Left lung (tissue), 10 donors: ENCODE measurements around the gene CCK. TPM values are rescaled to one million over a fixed set of nuclear protein-coding genes. Genes with fewer than 3 reads are reported as not detected.

Experiments used
- ATAC-seq: fragments of 200-7000 bp; cut with Tn5 transposase; one replicate; pipeline ENCODE4 v1.9.1; 2020; ENCODE audit warnings: moderate library complexity
- DNase-seq, 4 donors: peaks; one replicate each; pipeline ENCODE4 v3.0.0-alpha.2; 2013 to 2020
- H3K27ac ChIP-seq, 2 donors: fragments of 200-600 bp; sonication (generic) in 1 of 2; one replicate each; pipeline versions ENCODE4 v1.5.0 to v1.8.0; 2020 to 2021
- H3K27me3 ChIP-seq, 2 donors: fragments of 200-600 bp; sonication (generic) in 1 of 2; one replicate each; pipeline versions ENCODE4 v1.5.0 to v1.8.0; 2020 to 2021
- H3K36me3 ChIP-seq, 2 donors: fragments of 200-600 bp; sonication (generic) in 1 of 2; one replicate each; pipeline versions ENCODE4 v1.5.0 to v1.8.0; 2020 to 2021
- H3K4me1 ChIP-seq, 2 donors: fragments of 200-600 bp; one replicate each; pipeline ENCODE4 v1.8.0; 2021
- H3K4me3 ChIP-seq, 2 donors: fragments of 200-600 bp; sonication (generic) in 1 of 2; one replicate each; pipeline versions ENCODE4 v1.5.0 to v1.8.0; 2020 to 2021; ENCODE audit warnings: mild to moderate bottlenecking in 1 of 2
- H3K9me3 ChIP-seq, 2 donors: fragments of 200-600 bp; sonication (generic) in 1 of 2; one replicate each; pipeline versions ENCODE4 v1.5.0 to v1.8.0; 2020 to 2021
- CTCF ChIP-seq, 2 donors: fragments of 200-600 bp; sonication (generic) in 1 of 2; IDR thresholded peaks; one replicate each; pipeline versions ENCODE4 v1.5.0 to v1.8.0; 2021; ENCODE audit warnings: antibody characterized with exemption in 2 of 2
- intact Hi-C, 2 donors: fragments of 100-400 bp; cut with DNase I; formaldehyde crosslinking; loops; one replicate each; pipeline versions ENCODE4 v1.11.2 to v1.14.2; 2022
- polyA plus RNA-seq, 6 donors: library from polyadenylated mRNA; unstranded; fragments of 120-200 nt; gene quantifications; one replicate each; pipeline ENCODE4 v1.2.1, GENCODE V29; 2013; ENCODE audit not compliant: insufficient read length in 6 of 6
- total RNA-seq, 2 donors: library from RNA; stranded (reverse); fragmentation: NEBNext Ultra II Directional; extraction: Animal tissue kit (Norgen Biotek cat#: 25700); gene quantifications; one replicate each; pipeline ENCODE4 v1.2.1, GENCODE V29; 2021
- donor health status: DM: no; HTN: yes; CAD: no.
- donor health status: DM: no; HTN: no; CAD: no.

Gene CCK
- total and polyA plus RNA-seq, 8 donors: 0.76 TPM; not detected in 7

- Histone ChIP-seq H3K27me3 (peaks cover 0 to 20% of the 10 kb centered on the region in 2 donors), H3K4me3 (no peak overlapping the region), H3K27ac (no peak overlapping the region), H3K36me3 (no peaks in the 10 kb centered on the region), H3K9me3 (no peaks in the 10 kb centered on the region), H3K4me1 (no peaks in the 10 kb centered on the region)
- ATAC-seq (no peak), DNase-seq (no peak)
- intact Hi-C loops: no loop called here
- no peak for TF ChIP-seq CTCF (IDR thresholded peaks at IDR 0.05)
Measured at GRCh38 chr3:42250761-42251160, 15.2 kb downstream of the CCK start.

GRCh38 chr3:42247576-42248027 lies 18.4 kb downstream of the CCK start:
- Histone ChIP-seq H3K27ac (no peak overlapping the region), H3K4me1 (no peaks in the 10 kb centered on the region), H3K36me3 (no peaks in the 10 kb centered on the region), H3K27me3 (peaks cover 0 to 15% of the 10 kb centered on the region in 2 donors), H3K9me3 (no peaks in the 10 kb centered on the region), H3K4me3 (no peak overlapping the region)
- peak; percentile 61 to 69 for TF ChIP-seq CTCF (IDR thresholded peaks at IDR 0.05)
- DNase-seq (peak in 1 of 4 donors; percentile 47), ATAC-seq (peak; percentile 95)
- intact Hi-C loops: loop anchor here in 1 of 2 donors (5.0 kb wide), 1 partner anchor 195 kb away; no protein-coding TSS in a partner anchor

- Histone ChIP-seq H3K36me3 (no peaks in the 10 kb centered on the region), H3K9me3 (no peaks in the 10 kb centered on the region), H3K4me1 (no peaks in the 10 kb centered on the region), H3K4me3 (no peak overlapping the region), H3K27me3 (peaks cover 0 to 13% of the 10 kb centered on the region in 2 donors), H3K27ac (no peak overlapping the region)
- ATAC-seq (no peak), DNase-seq (no peak)
- TF ChIP-seq CTCF (IDR thresholded peaks at IDR 0.05): no peak
- intact Hi-C loops: loop anchor here in 1 of 2 donors (5.0 kb wide), 1 partner anchor 196 kb away; no protein-coding TSS in a partner anchor
Measured at GRCh38 chr3:42246091-42246490, 19.9 kb downstream of the CCK start.

- TF ChIP-seq CTCF (IDR thresholded peaks at IDR 0.05): no peak
Measured at GRCh38 chr3:42236611-42237010, 29.4 kb downstream of the CCK start.

GRCh38 chr3:42235532-42235931 lies 30.5 kb downstream of the CCK start:
- ATAC-seq: no peak
- intact Hi-C loops: no loop called here
- H3K4me1 ChIP-seq: no peaks in the 10 kb centered on the region
- H3K36me3 ChIP-seq: no peaks in the 10 kb centered on the region
- no peak for TF ChIP-seq CTCF (IDR thresholded peaks at IDR 0.05)
- DNase-seq: no peak
- H3K4me3 ChIP-seq: no peak overlapping the region
- no peaks in the 10 kb centered on the region for H3K27me3 ChIP-seq
- H3K27ac ChIP-seq: no peak overlapping the region
- peaks cover 0 to 14% of the 10 kb centered on the region in 2 donors for H3K9me3 ChIP-seq

More at GRCh38 chr3:42236611-42237010, 29.4 kb downstream of the CCK start:
- H3K27me3 ChIP-seq: no peaks in the 10 kb centered on the region
- no peak overlapping the region for H3K4me3 ChIP-seq
- no peak overlapping the region for H3K27ac ChIP-seq
- no peak for ATAC-seq
- DNase-seq: no peak
- H3K4me1 ChIP-seq: no peaks in the 10 kb centered on the region
- intact Hi-C loops: no loop called here
- H3K36me3 ChIP-seq: no peaks in the 10 kb centered on the region
- H3K9me3 ChIP-seq: peaks cover 0 to 14% of the 10 kb centered on the region in 2 donors
